NCI-H82 treated with DMSO at 0.1 percent for 48 hours (cell line): ENCODE results near the gene PAN2.
"Not testable (repeated sequence)": the region's sequence is repeated elsewhere in the genome, so short reads cannot be mapped to it uniquely, and the experiment has no call there.

Experiments used
- DNase-seq: peaks from one replicate; lab custom pipeline; 2025; ENCODE audit not compliant: unreplicated experiment; lab: John Stamatoyannopoulos, UW

The PAN2 gene

GRCh38 chr12:56342290-56342689 is 8.5 kb upstream of the PAN2 start:
- DNase-seq, result not testable (repeated sequence)

DNA sequence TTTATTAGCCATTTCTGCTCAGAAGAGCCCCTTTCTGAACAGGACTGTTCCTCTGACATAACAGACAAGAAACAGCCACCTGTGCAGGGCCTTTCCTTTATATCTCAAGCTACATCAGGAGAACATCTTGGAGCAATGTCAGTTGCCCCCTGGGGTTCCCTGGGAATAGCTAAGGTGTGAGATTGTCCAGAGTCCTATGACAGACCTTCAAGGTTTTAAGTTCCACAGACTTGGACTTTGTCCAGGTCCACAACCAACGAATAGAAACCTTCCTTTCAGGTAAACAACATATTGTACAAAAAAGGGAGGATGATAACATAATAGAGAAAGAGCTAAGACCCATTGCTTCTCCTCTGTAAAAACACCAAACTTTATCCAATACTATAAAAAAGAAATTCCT is 7.8 kb upstream of the PAN2 start:
- DNase-seq, result no peak

DNA sequence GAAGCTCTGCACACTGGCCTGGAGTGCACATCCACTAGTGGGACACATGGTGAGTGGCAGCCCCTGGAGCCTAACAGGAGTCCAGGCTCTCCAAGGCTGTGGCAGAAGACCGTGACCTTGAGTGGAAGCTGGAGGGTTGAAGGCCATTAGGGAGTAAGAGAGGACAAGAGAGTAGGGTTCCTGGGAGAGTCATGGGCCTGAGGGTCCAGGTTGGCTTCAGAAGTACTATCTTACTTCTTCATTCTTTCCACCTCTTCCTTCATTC is 5.3 kb upstream of the PAN2 start:
- no peak for DNase-seq

DNA sequence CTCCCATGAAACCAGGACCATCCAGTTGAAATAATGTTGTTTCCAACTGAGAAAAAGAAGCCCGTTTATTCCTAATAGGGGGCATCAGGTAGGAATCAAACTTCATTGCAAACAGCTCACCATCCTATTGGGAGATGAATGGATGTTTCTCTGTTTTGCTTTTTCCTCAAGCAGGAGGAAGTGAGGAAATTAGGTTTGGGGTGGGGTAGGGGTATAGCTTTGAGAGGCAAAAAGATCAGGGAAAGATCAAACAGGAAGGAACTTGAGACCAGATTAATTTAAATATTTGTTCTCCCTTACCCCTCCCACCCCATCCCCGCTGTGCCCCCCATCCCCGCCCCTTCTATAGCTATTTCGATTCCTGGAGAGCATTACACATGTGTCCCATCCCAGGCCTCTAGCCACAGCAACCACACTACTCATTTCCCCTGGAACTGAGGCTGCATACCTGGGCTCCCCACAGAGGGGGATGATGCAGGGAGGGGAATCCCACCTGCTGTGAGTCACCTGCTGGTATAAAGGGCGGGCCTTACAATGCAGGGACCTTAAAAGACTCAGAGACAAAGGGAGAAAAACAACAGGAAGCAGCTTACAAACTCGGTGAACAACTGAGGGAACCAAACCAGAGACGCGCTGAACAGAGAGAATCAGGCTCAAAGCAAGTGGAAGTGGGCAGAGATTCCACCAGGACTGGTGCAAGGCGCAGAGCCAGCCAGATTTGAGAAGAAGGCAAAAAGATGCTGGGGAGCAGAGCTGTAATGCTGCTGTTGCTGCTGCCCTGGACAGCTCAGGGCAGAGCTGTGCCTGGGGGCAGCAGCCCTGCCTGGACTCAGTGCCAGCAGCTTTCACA is 4.7 kb upstream of the PAN2 start, which contains the start of gene IL23A:
Gene IL23A (plus strand): TSS at position 577 of the 850 bp plus-strand sequence. CDS start 161 bp downstream, at position 738.
- DNase-seq, result no peak

DNA sequence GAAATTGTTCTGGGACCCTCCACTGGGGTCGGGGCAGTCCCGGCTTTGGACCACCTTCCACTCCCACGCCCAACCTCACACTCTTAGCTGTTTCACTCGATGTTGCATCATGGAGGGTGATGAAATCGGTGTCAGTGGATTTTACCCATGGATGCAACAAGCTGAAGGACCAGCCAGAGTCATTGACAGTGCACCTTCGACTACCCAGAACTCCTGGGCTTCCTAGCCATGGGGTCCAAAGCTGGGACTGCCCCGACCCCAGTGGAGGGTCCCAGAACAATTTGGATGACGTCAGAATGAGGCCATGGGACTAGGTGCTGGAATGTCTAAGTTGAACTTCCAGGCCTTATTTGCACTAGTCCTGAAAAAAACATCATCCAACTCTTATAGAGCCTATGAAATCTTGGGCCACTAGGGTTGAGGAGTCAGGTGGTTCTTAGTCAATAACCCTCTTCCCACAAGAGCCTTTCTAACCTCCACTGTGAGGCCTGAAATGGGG is 4.0 kb upstream of the PAN2 start:
- DNase-seq, result no peak

GRCh38 chr12:56336361-56337167 is 2.8 kb upstream of the PAN2 start:
- DNase-seq, result no peak

DNA sequence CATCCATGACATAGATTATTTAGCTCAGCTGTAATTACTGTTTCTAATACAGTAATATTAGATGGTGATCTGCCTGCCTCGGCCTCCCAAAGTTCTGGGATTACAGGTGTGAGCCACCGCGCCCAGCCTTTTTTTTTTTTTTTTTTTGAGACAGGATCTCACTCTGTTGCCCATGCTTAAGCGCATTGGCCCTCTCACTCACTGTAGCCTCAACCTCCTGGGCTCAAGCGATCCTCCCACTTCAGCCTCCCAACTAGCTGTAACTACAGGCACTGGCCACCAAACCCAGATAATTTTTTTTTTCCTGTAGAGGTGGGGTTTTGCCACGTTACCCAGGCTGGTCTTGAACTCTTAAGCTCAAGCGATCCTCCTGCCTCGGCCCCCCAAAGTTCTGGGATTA is 1.7 kb upstream of the PAN2 start:
- not testable (repeated sequence) for DNase-seq

GRCh38 chr12:56334490-56334793 is 642 bp upstream of the PAN2 start:
- DNase-seq, result no peak

DNA sequence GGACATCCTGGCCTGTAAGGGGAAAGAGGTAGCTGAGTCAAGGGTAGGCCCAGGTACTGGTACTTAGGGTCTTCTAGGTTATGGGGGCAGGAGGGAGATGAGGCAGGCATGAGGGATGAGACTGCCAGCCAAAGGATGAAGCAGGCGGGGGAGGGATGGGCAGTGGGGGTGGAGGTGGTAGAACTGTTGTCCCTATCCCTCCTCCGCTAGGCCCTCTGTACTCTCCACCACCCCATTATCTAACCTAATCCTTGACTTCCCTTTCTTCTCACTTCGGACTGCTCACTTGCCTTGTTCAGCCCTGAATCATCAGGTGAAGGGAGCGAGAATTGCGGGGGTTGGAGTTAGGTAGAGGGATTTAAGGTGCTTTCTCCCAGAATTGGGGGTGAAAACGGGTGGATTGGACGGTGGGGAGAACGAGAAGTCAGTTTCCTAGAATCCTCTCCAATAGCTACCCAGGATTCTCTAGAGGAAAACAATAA is 562 bp downstream of the PAN2 start:
- no peak for DNase-seq

GRCh38 chr12:56332512-56333196 is 1.1 kb downstream of the PAN2 start:
- no peak for DNase-seq

- no peak for DNase-seq
Measured at GRCh38 chr12:56330936-56331490, 2.8 kb downstream of the PAN2 start.

DNA sequence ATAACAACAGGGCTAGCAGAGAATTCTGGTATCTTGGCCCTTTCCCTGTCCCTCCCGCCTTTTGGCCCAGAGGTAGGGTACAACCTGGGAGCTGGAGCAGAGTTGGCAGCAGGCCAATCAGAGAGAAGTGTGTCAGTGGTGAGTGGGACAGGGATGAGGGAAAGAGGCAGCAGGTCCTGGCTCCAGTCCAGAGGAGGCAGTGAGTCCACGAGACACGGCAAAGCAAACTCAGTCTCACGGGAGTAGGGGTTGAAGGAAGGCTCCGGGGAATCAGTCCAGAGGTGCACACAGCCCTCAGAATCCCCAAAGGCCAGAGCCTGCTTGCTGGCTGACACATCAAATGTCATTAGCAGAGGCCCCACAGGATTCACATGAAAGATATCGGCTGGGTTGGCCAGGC is 7.3 kb downstream of the PAN2 start:
- no peak for DNase-seq

- no peak for DNase-seq
Measured at GRCh38 chr12:56326126-56326525, 7.7 kb downstream of the PAN2 start.

GRCh38 chr12:56324206-56324605 is 9.6 kb downstream of the PAN2 start:
- DNase-seq, result no peak

- DNase-seq, result not testable (repeated sequence)
Measured at GRCh38 chr12:56321610-56322009, 12.2 kb downstream of the PAN2 start.

DNA sequence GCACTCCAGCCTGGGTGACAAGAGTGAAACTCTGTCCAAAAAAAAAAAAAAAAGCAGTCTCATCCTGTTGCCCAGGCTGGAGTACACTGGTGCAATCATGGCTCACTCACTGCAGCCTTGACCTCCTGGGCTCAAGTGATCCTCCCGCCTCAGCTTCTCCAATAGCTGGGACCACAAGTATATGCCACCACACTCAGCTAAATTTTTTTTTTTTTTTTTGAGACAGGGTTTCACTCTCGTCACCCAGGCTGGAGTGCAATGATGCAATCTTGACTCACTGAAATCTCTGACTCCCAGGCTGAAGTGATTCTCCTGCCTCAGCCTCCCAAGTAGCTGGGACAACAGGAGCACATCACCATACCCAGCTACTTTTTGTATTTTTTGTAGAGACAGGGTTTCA is 12.8 kb downstream of the PAN2 start:
- DNase-seq, result no peak

- DNase-seq, result no peak
Measured at GRCh38 chr12:56317675-56318074, 16.1 kb downstream of the PAN2 start.

DNA sequence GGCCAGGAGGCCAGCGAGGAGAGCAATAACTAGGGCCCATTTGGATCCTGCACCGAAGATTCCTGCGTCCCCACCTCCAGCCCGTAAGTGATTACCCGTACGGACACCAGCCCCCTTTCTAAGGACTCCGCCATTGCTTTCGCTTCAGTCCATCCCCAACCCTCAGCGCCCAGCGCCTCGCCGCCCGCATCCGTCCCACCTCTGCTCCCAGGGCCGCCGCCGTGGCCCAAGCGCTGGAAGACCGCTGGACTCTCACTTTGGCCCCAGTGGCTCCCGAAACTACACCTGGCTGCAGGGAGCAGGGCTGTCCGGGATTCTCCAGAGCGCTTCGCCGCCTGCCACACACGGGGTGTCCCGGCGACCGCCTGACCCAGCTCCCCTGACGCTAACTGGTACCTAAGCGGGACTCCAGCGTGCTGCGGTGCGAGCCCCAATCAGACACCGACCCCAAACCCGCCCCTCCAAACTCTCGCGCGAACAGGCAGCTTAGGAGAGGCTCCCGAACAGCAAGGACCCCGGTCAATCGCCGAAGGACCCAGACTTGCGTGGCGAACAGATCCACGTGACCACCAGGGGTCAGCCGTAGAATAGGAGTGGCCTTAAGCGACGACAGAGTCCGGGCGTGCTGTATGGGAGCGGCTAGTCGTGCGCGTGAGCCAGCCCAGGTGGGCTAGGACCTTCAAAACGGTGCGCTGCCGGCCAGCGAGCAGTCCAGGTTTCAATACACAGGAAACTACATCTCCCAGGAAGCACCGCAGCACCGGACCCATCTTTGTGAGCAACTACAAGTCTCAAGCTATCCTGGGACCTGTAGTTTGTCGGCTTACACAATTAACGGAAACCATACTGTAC is 18.0 kb downstream of the PAN2 start, which contains the start of gene CNPY2:
Gene CNPY2 (minus strand): TSS at position 367 of the 852 bp plus-strand sequence. CDS start 771 bp downstream, outside the sequence.
- DNase-seq, result peak; percentile 90

GRCh38 chr12:56315249-56315621 is 18.6 kb downstream of the PAN2 start:
- DNase-seq, result no peak

DNA sequence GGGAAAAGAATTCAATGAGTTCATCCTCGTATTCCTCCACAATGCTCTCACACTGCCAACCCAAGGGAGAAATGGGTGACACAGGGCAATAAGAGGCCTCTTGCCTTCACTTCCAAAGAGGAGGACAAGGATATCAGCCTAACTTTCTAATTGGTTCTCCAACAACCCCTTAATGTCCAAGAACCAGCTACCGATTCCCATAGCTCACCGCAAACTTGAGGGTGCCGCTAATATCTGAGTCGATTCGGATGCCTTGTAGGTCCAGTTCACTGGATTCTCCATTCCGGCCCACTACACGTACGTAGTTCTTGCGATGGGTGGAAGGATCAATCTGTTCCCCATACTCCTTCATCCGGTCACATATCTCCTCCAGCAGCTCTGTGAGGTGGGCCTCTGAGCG is 22.8 kb downstream of the PAN2 start:
- no peak for DNase-seq
